Left lung (tissue), 10 donors: ENCODE data around the gene CPNE1. TPM values are rescaled to one million over a fixed set of nuclear protein-coding genes. Genes with fewer than 3 reads are reported as not detected.

Experiments used
- ATAC-seq: fragments of 200-7000 bp; cut with Tn5 transposase; one replicate; pipeline ENCODE4 v1.9.1; 2020; ENCODE audit warnings: moderate library complexity
- DNase-seq, 4 donors: peaks; one replicate each; pipeline ENCODE4 v3.0.0-alpha.2; 2013 to 2020
- H3K27ac ChIP-seq, 2 donors: fragments of 200-600 bp; sonication (generic) in 1 of 2; one replicate each; pipeline versions ENCODE4 v1.5.0 to v1.8.0; 2020 to 2021
- H3K27me3 ChIP-seq, 2 donors: fragments of 200-600 bp; sonication (generic) in 1 of 2; one replicate each; pipeline versions ENCODE4 v1.5.0 to v1.8.0; 2020 to 2021
- H3K36me3 ChIP-seq, 2 donors: fragments of 200-600 bp; sonication (generic) in 1 of 2; one replicate each; pipeline versions ENCODE4 v1.5.0 to v1.8.0; 2020 to 2021
- H3K4me1 ChIP-seq, 2 donors: fragments of 200-600 bp; one replicate each; pipeline ENCODE4 v1.8.0; 2021
- H3K4me3 ChIP-seq, 2 donors: fragments of 200-600 bp; sonication (generic) in 1 of 2; one replicate each; pipeline versions ENCODE4 v1.5.0 to v1.8.0; 2020 to 2021; ENCODE audit warnings: mild to moderate bottlenecking in 1 of 2
- H3K9me3 ChIP-seq, 2 donors: fragments of 200-600 bp; sonication (generic) in 1 of 2; one replicate each; pipeline versions ENCODE4 v1.5.0 to v1.8.0; 2020 to 2021
- intact Hi-C, 2 donors: fragments of 100-400 bp; cut with DNase I; formaldehyde crosslinking; loops; one replicate each; pipeline versions ENCODE4 v1.11.2 to v1.14.2; 2022
- polyA plus RNA-seq, 6 donors: library from polyadenylated mRNA; unstranded; fragments of 120-200 nt; gene quantifications; one replicate each; pipeline ENCODE4 v1.2.1, GENCODE V29; 2013; ENCODE audit not compliant: insufficient read length in 6 of 6
- total RNA-seq, 2 donors: library from RNA; stranded (reverse); fragmentation: NEBNext Ultra II Directional; extraction: Animal tissue kit (Norgen Biotek cat#: 25700); gene quantifications; one replicate each; pipeline ENCODE4 v1.2.1, GENCODE V29; 2021
- TF ChIP-seq, protein P1 (sequence below), 2 donors: fragments of 200-600 bp; sonication (generic) in 1 of 2; IDR thresholded peaks; one replicate each; pipeline versions ENCODE4 v1.5.0 to v1.8.0; 2021; ENCODE audit warnings: antibody characterized with exemption in 2 of 2
- donor health status: DM: no; HTN: yes; CAD: no.
- donor health status: DM: no; HTN: no; CAD: no.

Gene CPNE1
- total and polyA plus RNA-seq, 8 donors: 149 to 272 (median 200) TPM

DNA sequence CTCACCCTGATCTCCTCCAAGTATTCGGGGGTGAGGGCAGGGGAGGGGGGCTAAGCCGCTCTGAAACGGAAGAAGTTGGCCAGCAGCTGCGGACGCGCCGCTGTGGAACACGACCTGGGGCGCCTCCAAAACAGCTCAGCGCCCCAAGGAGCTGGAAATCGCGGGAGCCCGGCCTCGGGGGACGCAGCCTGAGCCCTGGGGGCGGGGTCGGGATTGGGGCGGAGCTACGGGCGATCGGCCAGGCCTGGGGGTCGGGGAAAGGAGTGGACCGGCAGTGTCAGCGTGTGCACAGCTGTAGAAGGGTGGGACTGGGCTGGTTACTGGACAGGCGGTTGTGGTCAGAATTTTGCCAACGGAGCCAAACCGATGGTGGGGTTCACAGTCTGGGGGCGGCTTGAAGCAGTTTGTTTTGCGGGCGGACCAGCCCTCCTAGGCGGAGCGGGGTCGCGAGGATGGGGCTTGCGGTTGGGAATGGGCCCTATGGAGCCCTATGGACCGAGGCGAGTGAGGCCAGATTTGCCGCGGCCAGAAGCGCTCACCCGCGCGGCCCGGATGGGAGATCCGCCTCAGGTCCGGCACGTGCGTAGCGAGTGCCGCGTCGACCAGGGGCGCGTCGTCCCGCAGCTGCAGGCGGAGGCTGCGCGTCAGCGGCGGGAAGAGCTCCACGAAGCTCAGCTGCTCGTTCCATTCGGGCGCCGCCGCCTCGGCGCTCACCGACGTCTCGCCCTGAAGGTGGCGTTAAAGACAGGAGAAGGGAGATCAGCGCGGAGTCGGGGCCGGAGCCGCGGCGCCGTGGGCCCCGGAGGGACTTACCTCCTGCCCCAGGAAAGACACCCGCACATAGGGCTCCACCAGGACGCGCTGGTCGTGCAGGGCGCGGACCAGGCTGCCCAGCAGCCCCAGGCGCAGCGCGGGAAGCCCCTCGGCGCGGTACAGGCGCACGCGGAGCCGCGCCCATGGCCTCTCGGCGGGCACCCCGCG lies 63.4 kb downstream of the CPNE1 start:
- Histone ChIP-seq H3K27me3 (peaks cover 10 to 33% of the 10 kb centered on the region in 2 donors), H3K9me3 (no peaks in the 10 kb centered on the region), H3K4me1 (peaks cover 10 to 20% of the 10 kb centered on the region in 2 donors), H3K36me3 (no peaks in the 10 kb centered on the region), H3K4me3 (peak overlapping the region; percentile 13 to 37), H3K27ac (no peak overlapping the region)
- DNase-seq (peak; percentile 72 to 95 (median 85)), ATAC-seq (peak; percentile 87)
- intact Hi-C loops: no loop called here
- TF ChIP-seq, protein P1, sequence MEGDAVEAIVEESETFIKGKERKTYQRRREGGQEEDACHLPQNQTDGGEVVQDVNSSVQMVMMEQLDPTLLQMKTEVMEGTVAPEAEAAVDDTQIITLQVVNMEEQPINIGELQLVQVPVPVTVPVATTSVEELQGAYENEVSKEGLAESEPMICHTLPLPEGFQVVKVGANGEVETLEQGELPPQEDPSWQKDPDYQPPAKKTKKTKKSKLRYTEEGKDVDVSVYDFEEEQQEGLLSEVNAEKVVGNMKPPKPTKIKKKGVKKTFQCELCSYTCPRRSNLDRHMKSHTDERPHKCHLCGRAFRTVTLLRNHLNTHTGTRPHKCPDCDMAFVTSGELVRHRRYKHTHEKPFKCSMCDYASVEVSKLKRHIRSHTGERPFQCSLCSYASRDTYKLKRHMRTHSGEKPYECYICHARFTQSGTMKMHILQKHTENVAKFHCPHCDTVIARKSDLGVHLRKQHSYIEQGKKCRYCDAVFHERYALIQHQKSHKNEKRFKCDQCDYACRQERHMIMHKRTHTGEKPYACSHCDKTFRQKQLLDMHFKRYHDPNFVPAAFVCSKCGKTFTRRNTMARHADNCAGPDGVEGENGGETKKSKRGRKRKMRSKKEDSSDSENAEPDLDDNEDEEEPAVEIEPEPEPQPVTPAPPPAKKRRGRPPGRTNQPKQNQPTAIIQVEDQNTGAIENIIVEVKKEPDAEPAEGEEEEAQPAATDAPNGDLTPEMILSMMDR (IDR thresholded peaks at IDR 0.05): peak; percentile 30 to 47

DNA sequence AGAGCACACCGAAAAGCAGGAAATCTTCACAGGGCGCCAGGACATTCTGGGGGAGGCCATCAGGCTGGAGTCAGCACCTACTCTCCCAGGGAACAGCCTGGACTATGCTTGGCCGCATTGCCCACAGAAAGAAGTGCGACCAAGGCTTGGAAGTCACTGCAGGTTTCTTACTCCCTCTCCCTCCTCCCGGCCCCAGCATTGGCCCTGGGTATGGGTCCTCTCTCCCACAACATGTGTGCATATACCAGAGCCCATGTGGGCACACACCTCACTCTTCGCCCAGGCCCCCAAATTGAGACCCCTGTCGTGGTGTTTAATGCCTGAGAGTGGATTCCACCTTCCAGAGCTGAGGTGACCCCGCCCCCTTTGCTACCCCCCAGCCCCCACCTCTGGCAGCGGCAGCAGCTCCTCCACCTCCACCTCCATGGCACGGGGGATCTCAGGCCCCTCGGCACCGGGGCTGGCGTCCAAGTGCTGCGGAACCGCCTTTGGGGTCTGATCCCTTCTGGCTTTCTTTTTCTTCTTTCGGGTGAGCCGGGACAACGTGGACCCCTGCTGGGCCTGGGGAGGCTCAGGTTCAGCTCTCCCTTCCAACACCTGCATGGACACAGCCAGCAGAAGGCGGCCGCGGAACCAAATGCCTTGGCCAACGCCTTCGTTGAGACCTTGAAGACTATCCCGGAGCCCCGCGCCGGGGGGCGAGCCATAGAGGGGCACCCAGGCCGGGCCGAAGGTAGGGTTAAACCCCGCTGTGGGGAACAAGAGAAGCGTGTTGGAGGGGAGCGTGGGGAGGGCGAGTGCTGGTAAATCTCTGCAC lies 64.3 kb downstream of the CPNE1 start:
- Histone ChIP-seq H3K9me3 (no peaks in the 10 kb centered on the region), H3K27me3 (peaks cover 10 to 33% of the 10 kb centered on the region in 2 donors), H3K4me3 (peak overlapping the region; percentile 13 to 37), H3K36me3 (no peaks in the 10 kb centered on the region), H3K27ac (no peak overlapping the region), H3K4me1 (peaks cover 10 to 20% of the 10 kb centered on the region in 2 donors)
- intact Hi-C loops: no loop called here
- DNase-seq (no peak), ATAC-seq (no peak)
- TF ChIP-seq, protein P1 (IDR thresholded peaks at IDR 0.05): no peak

DNA sequence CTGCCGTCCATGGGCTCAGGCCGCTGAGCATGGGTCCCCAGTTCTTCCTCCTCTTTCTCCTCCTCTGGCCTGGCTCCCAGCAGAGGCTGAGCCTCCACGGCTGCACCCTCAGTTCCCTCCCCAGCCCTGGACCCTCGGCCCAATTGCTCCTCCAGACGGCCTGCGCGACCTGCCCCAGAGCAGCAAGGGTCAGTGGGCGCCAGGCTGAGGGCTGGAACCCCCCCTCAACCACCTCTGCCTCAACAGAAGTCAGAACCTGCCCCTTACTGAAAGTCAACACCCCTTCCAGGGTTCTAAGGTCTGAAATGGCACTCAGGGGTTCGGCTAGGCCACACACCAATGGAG lies 65.0 kb downstream of the CPNE1 start:
- intact Hi-C loops: no loop called here
- TF ChIP-seq, protein P1 (IDR thresholded peaks at IDR 0.05): no peak

DNA sequence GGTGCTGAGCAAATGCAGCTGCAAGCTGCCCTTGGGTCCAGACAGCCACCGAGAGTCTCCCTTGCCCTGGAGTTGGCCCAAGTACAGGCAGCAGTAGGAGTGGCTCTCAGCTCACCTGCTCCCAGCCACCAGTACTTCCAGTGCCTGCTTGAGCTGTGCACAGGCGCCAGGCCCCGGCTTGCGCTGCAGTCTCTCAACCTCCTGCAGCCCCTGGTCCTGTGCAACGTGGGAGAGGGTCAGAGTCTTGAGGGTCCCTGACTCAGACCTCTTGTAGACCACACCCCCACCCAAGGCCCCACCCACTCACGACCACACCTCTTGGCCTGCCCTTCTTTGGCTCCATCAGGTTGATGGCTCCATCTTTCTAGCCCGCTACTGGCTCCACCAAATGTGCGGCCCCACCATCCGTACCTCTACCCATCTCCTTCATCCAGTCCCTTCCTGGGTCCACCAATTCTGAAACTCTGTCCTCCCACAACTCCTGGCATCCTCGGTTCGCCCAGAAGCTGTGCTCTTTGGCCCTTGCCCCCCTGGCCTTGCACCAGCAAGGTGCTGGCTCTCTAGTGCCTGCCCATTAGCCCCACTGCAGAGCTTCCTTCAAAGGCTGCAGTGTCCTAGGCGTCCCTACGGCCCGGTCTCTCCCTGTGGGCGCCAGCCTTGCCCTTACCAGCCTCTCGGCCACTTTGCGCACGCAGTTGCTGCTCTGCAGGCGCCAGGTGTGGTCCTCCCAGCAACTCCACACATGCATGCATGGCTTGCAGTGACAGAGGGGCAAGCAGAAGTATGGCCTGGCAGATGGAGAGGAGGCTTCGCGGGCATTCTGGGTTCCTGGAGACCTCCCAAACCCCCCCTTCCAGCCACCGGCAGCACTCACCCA lies 65.6 kb downstream of the CPNE1 start:
- no peaks in the 10 kb centered on the region for H3K36me3 ChIP-seq
- intact Hi-C loops: no loop called here
- ATAC-seq (peak; percentile 79), DNase-seq (peak in 2 of 4 donors; percentile 24 to 56)
- TF ChIP-seq, protein P1 (IDR thresholded peaks at IDR 0.05): no peak
- peaks cover 10 to 33% of the 10 kb centered on the region in 2 donors for H3K27me3 ChIP-seq
- no peak overlapping the region for H3K27ac ChIP-seq
- H3K9me3 ChIP-seq: no peaks in the 10 kb centered on the region
- H3K4me3 ChIP-seq: no peak overlapping the region
- peaks cover 10 to 20% of the 10 kb centered on the region in 2 donors for H3K4me1 ChIP-seq

More for the DNA sequence above, 65.0 kb downstream of the CPNE1 start:
- no peak overlapping the region for H3K27ac ChIP-seq
- H3K4me1 ChIP-seq: peaks cover 10 to 20% of the 10 kb centered on the region in 2 donors
- H3K9me3 ChIP-seq: no peaks in the 10 kb centered on the region
- peaks cover 10 to 33% of the 10 kb centered on the region in 2 donors for H3K27me3 ChIP-seq
- no peaks in the 10 kb centered on the region for H3K36me3 ChIP-seq
- DNase-seq (peak in 1 of 4 donors; percentile 4), ATAC-seq (no peak)
- no peak overlapping the region for H3K4me3 ChIP-seq
